Breast epithelium (tissue), 3 donors: Measurements from ENCODE around the gene ITGA3.

ENCODE experiments used
- CTCF ChIP-seq, 3 donors: fragments of 450-650 bp; IDR thresholded peaks; one replicate each; pipeline ENCODE4 v1.5.1; 2016 to 2017; ENCODE audit warnings: antibody characterized with exemption in 3 of 3, mild to moderate bottlenecking in 3 of 3, moderate library complexity in 3 of 3
- POLR2A ChIP-seq: fragments of 450-650 bp; IDR thresholded peaks from one replicate; pipeline ENCODE4 v1.6.1; 2016; ENCODE audit warnings: antibody characterized with exemption, mild to moderate bottlenecking, moderate library complexity
- POLR2AphosphoS5 ChIP-seq, 3 donors: sonication (generic); formaldehyde crosslinking; IDR thresholded peaks; one replicate each; pipeline ENCODE4 v1.6.1; 2017; ENCODE audit warnings: antibody characterized with exemption in 3 of 3

GRCh38 chr17:50052822-50053653 lies 2.9 kb upstream of the ITGA3 start:
- no peak for TF ChIP-seq CTCF (IDR thresholded peaks at IDR 0.05)
- peak in 1 of 3 donors; percentile 14 for TF ChIP-seq POLR2AphosphoS5 (IDR thresholded peaks at IDR 0.05)
- no peak for TF ChIP-seq POLR2A
